GM23338 (cell line): Measurements from ENCODE around the gene OTUD4. TPM values are rescaled to one million over a fixed set of nuclear protein-coding genes. Genes with fewer than 3 reads are reported as not detected.

Experiments
- ATAC-seq: fragments of 200-7000 bp; cut with Tn5 transposase; 3 replicates; pipeline ENCODE4 v1.9.1; 2020
- DNase-seq: peaks from one replicate; pipeline ENCODE4 v3.0.0-alpha.2; 2015; ENCODE audit warnings: low spot score
- H2AFZ ChIP-seq: fragments of 200-600 bp; sonication (generic); 2 replicates; pipeline ENCODE4 v1.8.0; 2016; ENCODE audit warnings: antibody characterized with exemption, mild to moderate bottlenecking, moderate library complexity
- H3F3A ChIP-seq: fragments of 200-600 bp; sonication (generic); replicated peaks from 2 replicates; pipeline ENCODE4 v1.8.0; 2017; ENCODE audit warnings: antibody characterized with exemption, mixed run types, low read depth
- H3K27ac ChIP-seq: fragments of 200-600 bp; sonication (generic); 2 replicates; pipeline ENCODE4 v1.6.1; 2016; ENCODE audit warnings: low read depth
- H3K27me3 ChIP-seq: fragments of 200-600 bp; sonication (generic); 2 replicates; pipeline ENCODE4 v1.8.0; 2016; ENCODE audit warnings: mild to moderate bottlenecking, mixed run types, moderate library complexity; ENCODE audit not compliant: insufficient read depth
- H3K36me3 ChIP-seq: fragments of 200-600 bp; sonication (generic); 2 replicates; pipeline ENCODE4 v1.8.0; 2016; ENCODE audit warnings: mild to moderate bottlenecking; ENCODE audit not compliant: insufficient read depth
- H3K4me1 ChIP-seq: fragments of 200-600 bp; sonication (generic); 2 replicates; pipeline ENCODE4 v1.8.0; 2016; ENCODE audit warnings: mild to moderate bottlenecking, moderate library complexity; ENCODE audit not compliant: insufficient read depth
- H3K4me2 ChIP-seq: fragments of 200-600 bp; sonication (generic); 2 replicates; pipeline ENCODE4 v1.7.1; 2017; ENCODE audit warnings: mixed run types
- H3K4me3 ChIP-seq: fragments of 200-600 bp; sonication (generic); 2 replicates; pipeline ENCODE4 v1.6.1; 2016; ENCODE audit warnings: mixed run types
- H3K79me2 ChIP-seq: fragments of 200-600 bp; sonication (generic); replicated peaks from 2 replicates; pipeline ENCODE4 v1.8.0; 2017; ENCODE audit warnings: mild to moderate bottlenecking; ENCODE audit not compliant: insufficient read depth
- H3K9me2 ChIP-seq: fragments of 200-600 bp; sonication (generic); 2 replicates; pipeline ENCODE4 v1.8.0; 2017; ENCODE audit not compliant: insufficient read depth
- H4K20me1 ChIP-seq: fragments of 200-600 bp; sonication (generic); replicated peaks from 2 replicates; pipeline ENCODE4 v1.8.0; 2017; ENCODE audit warnings: mild to moderate bottlenecking; ENCODE audit not compliant: insufficient read depth
- H3K27ac Mint-ChIP-seq: 2 replicates; pipeline ENCODE4 v1.8.0; 2020; ENCODE audit warnings: inconsistent platforms, mild to moderate bottlenecking, moderate library complexity, mixed read lengths
- H3K27me3 Mint-ChIP-seq: 3 replicates; pipeline ENCODE4 v1.8.0; 2022; ENCODE audit warnings: low read depth, mild to moderate bottlenecking, moderate library complexity, mixed read lengths, inconsistent platforms; ENCODE audit not compliant: insufficient read depth, poor library complexity
- H3K36me3 Mint-ChIP-seq: 3 replicates; pipeline ENCODE4 v1.8.0; 2021; ENCODE audit warnings: low read depth, mild to moderate bottlenecking, inconsistent platforms, moderate library complexity, mixed read lengths
- H3K4me1 Mint-ChIP-seq: 3 replicates; pipeline ENCODE4 v1.8.0; 2020; ENCODE audit warnings: mild to moderate bottlenecking, inconsistent platforms, mixed read lengths
- H3K4me3 Mint-ChIP-seq: 3 replicates; pipeline ENCODE4 v1.8.0; 2021; ENCODE audit warnings: moderate library complexity, mild to moderate bottlenecking, inconsistent platforms, mixed read lengths
- H3K9me3 Mint-ChIP-seq: 3 replicates; pipeline ENCODE4 v1.8.0; 2020; ENCODE audit warnings: moderate library complexity, mild to moderate bottlenecking, inconsistent platforms, mixed read lengths
- CREB1 ChIP-seq: fragments of 250-450 bp; sonication (Bioruptor Pico); IDR thresholded peaks from 2 replicates; pipeline ENCODE4 v1.5.0; 2020; ENCODE audit warnings: low read depth, mild to moderate bottlenecking, moderate library complexity
- CTCF ChIP-seq, 2 experiments: fragments of 200-600 bp in 1 of 2; sonication (generic) in 1 of 2; conservative IDR thresholded peaks; 2 replicates each; pipeline versions ENCODE4 v1.5.1 to v1.6.1; 2016 to 2017; ENCODE audit warnings: antibody characterized with exemption in 2 of 2, low read depth in 2 of 2, mild to moderate bottlenecking in 2 of 2, moderate library complexity in 1 of 2
- ETS1 ChIP-seq: IDR thresholded peaks from 2 replicates; pipeline ENCODE4 v1.6.1; 2016; ENCODE audit warnings: antibody characterized with exemption
- EZH2 ChIP-seq: fragments of 200-600 bp; sonication (generic); IDR thresholded peaks from one replicate; pipeline ENCODE4 v1.8.0; 2017; ENCODE audit warnings: antibody characterized with exemption, mild to moderate bottlenecking, low read depth; ENCODE audit not compliant: unreplicated experiment
- EZH2phosphoT487 ChIP-seq: fragments of 200-600 bp; sonication (generic); IDR thresholded peaks from one replicate; pipeline ENCODE4 v1.8.1; 2018; ENCODE audit warnings: antibody characterized with exemption; ENCODE audit not compliant: unreplicated experiment
- JUNB ChIP-seq: IDR thresholded peaks from one replicate; pipeline ENCODE4 v1.6.1; 2016; ENCODE audit warnings: antibody characterized with exemption; ENCODE audit not compliant: unreplicated experiment
- NANOG ChIP-seq: IDR thresholded peaks from 2 replicates; pipeline ENCODE4 v1.6.1; 2016; ENCODE audit warnings: antibody characterized with exemption, borderline replicate concordance
- POLR2AphosphoS5 ChIP-seq: IDR thresholded peaks from 2 replicates; pipeline ENCODE4 v1.6.1; 2016; ENCODE audit warnings: antibody characterized with exemption, low read depth
- REST ChIP-seq: IDR thresholded peaks from one replicate; pipeline ENCODE4 v1.6.1; 2018; ENCODE audit warnings: antibody characterized with exemption; ENCODE audit not compliant: unreplicated experiment
- ZNF114 ChIP-seq: fragments of 250-450 bp; sonication (Bioruptor Pico); IDR thresholded peaks from 2 replicates; pipeline ENCODE4 v1.5.0; 2020; ENCODE audit warnings: mild to moderate bottlenecking, moderate library complexity
- ZNF331 ChIP-seq: fragments of 250-450 bp; sonication (Bioruptor Pico); IDR thresholded peaks from 2 replicates; pipeline ENCODE4 v1.5.0; 2020; ENCODE audit warnings: low read depth, mild to moderate bottlenecking, moderate library complexity
- polyA plus RNA-seq: library from polyadenylated mRNA; unstranded; fragments of >200 nt; fragmentation: Nextera tagmentation; extraction: Ambion mirVana; gene quantifications from 2 replicates; pipeline ENCODE4 v1.2.1, GENCODE V29; 2016
- total RNA-seq: library from RNA; depleted of rRNA; stranded (reverse); fragments of >200 nt; shearing (Covaris generic); gene quantifications from 2 replicates; pipeline ENCODE4 v1.2.3, GENCODE V29; 2014

Gene OTUD4
- total and polyA plus RNA-seq, 2 experiments from 2014 or later: 17.9 to 53.2 TPM

- Histone ChIP-seq H3F3A (no peaks in the 10 kb centered on the region), H3K27me3 (no peaks in the 10 kb centered on the region), H3K36me3 (peaks cover 12% of the 10 kb centered on the region), H3K4me3 (no peak overlapping the region), H3K27ac (no peak overlapping the region), H3K4me1 (peaks cover 19% of the 10 kb centered on the region), H2AFZ (no peak overlapping the region), H4K20me1 (peaks cover 3% of the 10 kb centered on the region; the same call in 1 of the 2 replicates), H3K9me2 (no peaks in the 10 kb centered on the region), H3K79me2 (peaks cover 83% of the 10 kb centered on the region), H3K4me2 (no peak overlapping the region)
- Mint-ChIP-seq H3K27ac (no peak overlapping the region), H3K4me3 (no peak overlapping the region), H3K27me3 (peaks cover 4% of the 10 kb centered on the region), H3K36me3 (peaks cover 15% of the 10 kb centered on the region), H3K9me3 (peaks cover 3% of the 10 kb centered on the region; the same call in 1 of the 3 replicates), H3K4me1 (peaks cover 5% of the 10 kb centered on the region; the same call in 2 of the 3 replicates)
- DNase-seq: no peak
- TF ChIP-seq ZNF114 (CRISPR knock-in tag) (no peak), CTCF (conservative IDR thresholded peaks at IDR 0.05; ENCODE audit: low read depth in 2 of 2) (no peak), ETS1 (no peak), ZNF331 (CRISPR knock-in tag) (no peak), EZH2phosphoT487 (no peak), POLR2AphosphoS5 (no peak), REST (no peak), CREB1 (CRISPR knock-in tag) (no peak), EZH2 (no peak), JUNB (no peak), NANOG (no peak)
- no peak for ATAC-seq
Measured at GRCh38 chr4:145101091-145101490, 79.3 kb downstream of the OTUD4 start.
